ENCODE results near the gene ITPKC. TPM values are rescaled to one million over a fixed set of nuclear protein-coding genes. Genes with fewer than 3 reads are reported as not detected.

The ITPKC gene
- total RNA-seq, 1 experiment from 2014 or later: 5.1 TPM

DNA sequence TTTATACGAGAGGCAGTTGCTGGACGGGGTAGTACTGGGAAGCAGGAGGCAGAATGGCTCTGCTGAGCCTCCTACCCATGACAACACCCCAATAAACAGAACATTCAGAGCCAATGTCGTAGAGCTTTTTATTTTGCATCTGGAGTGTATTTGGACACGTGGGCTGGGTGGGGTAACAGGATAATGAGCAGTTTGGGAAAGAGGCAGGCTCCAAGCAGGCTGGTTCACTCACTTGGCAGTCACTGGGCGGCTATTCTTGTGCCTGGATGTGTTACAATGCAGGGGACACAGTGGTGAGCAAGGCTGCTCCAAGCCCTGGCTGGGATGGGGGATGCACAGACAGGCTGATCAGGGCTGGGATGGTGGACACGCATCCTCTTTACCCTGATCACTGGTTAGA lies 23.8 kb downstream of the ITPKC start:
- DNase-seq (ENCODE audit: low spot score): no peak

DNA sequence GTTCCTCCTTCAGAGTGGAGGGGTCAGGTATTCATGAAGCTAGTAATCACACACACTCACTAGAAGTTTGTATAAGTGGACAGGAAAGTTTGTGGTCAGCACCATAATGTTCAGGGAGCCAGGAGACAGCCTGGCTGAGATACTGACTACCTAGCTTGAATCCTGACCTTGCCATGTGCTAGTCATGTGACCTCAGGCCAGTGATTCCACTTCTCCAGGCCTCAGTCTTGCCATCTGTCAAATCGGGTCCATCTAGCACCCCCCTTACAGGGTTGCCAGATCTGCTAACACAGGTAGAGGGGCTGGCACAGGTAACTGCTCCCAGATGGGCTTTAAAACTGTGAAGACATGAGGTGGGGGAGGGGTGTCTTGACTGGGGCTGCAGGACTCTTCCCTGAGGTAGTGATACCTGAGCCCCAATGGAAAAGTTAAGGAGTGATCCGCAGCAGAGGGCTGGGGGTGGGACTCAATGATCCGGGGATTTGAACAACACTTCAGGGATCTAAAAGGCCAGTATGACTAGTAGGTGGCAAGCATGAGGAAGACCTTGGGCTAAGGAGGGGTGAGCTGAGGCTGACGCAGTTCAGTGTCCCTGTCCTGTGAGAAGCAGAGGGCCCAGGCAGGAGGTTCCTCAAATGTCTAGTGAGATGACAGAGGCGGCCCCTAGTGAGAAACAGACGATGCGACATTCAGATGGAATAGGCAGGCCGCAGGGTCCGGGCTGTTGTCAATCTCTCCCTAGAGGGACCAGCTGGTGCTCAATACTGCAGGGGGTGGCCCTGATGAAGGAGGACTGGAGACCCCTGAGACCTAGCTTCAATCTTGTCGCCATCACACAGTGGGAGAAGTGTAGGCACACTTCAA lies 24.8 kb downstream of the ITPKC start:
- DNase-seq (ENCODE audit: low spot score): no peak

DNA sequence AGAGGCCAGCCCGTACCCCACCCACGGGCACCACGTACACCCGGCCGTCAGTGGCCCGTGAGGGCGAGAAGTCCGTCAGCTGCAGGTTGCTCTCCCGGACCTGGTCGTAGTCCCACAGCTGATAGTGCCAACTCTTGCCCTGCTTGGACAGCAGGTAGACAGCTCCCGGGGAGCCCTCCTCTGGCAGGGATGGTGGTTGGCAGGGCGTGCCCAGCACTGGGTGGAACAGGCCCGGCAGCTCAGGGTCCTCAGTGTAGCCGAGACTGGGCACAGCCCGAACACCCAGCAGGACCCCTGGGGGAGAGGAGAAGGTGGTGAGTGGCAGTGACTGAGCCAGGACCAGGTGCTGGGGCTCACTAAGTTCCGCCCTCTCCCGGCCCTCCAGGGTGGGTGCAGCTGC lies 25.6 kb downstream of the ITPKC start:
- no peak for DNase-seq (ENCODE audit: low spot score)

DNA sequence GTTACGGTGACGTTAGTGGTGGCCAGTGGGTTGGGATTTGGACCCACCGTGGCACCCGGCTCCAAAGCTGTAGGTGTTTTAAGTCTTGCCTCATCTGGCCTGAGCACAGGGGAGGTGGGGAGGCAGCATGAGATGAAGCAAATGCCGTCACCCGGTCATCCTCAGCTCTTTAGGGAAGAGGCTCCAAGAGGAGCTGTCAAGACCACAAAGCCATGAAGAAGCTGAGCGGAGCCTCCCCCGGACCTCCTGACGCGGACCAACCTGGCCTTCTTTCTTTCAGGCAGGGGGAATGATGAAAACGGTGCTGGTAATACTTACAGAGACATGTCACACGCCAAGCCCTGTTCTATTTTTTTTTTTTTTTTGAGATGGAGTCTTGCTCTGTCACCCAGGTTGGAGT lies 26.0 kb downstream of the ITPKC start:
- DNase-seq (ENCODE audit: low spot score): no peak

DNA sequence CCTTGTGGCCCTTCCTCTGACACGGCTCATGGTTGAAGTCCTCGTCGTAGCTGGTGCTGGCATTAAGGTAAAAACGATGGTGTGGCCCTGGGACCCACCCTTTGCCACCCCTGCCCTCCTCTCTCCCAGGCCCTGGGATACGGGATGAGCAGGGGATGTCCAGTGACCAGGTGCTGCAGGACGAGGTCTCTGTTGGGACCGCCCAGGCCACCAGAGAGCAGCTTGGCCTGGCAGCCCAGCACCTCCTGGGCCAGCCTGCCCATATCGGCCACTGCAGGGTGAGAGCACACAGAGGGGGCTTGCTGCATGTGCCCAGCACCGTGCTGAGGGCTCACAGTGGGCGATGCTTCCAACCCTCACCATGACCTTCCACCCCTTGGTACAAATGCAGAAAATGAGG lies 27.0 kb downstream of the ITPKC start:
- no peak for DNase-seq (ENCODE audit: low spot score)

DNA sequence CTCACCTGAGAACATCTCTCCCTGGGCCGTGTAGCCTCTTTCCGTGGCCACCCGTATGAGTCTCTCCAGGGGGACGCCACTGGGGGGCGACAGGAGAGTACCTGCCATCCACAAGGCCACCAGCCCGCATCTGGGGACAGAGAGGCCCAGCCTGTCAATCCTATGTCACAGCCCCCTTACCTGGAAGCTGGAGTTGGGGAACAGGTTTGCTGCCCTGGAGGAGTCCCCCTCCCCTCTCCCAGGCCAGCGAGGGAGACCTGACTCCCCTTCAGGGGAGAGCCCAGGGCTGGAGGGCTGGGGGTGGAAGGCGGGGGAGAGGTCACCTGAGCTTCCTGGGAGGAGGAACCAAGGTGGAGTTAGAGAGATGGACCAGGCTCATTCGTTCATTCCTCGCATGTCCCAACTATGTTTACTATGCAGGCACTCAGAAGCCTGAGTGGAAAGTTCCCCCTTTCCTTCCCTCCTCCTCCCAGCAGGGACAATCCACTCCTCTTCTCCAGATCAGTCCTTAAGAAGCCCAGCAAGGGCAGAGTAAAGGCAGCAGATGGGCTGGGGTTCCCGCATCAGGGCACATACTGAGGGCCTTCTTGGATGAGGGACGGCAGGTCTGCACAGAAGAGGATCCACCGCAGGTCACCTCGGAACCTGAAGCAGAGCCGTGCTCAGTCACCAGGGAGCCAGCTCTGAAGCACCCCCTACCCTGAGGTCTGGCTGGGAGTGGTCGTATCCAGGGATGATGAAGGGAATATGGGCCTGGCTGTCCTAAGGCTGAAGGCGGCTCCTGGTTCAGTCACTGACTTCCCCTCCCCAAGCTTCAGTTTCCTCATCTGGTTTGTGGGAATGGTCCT lies 27.9 kb downstream of the ITPKC start:
- no peak for DNase-seq (ENCODE audit: low spot score)

DNA sequence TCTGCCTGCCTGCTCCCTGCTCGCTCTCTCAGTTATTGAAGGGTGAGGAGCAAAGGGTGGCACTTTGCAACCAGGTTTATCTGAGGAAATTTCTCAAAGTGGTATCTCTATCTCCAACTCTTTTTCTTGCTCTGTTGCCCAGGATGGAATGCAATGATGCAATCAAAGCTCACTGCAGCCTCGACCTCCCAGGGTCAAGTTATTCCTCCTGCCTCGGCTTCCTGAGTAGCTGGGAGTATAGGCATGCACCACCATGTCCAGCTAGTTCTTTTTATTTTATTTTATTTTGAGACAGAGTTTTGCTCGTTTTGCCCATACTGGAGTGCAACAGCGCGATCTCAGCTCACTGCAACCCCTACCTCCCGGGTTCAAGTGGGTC lies 28.5 kb downstream of the ITPKC start:
- DNase-seq (ENCODE audit: low spot score): no peak

DNA sequence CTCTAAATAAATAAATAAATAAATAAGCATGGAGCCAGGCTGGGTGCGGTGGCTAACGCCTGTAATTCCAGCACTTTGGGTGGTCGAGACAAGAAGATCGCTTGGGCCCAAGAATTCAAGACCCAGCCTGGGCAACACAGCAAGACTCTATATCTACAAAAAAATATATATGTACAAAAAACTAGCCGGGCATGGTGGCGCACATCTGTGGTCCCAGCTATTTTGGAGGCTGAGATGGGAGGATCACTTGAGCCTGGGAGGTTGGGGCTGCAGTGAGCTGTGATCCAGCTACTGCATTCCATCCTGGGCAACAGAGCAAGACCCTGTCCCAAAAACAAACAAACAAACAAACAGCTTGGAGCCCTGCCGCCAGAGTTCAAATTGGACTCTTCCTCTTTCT lies 30.6 kb downstream of the ITPKC start:
- no peak for DNase-seq (ENCODE audit: low spot score)

DNA sequence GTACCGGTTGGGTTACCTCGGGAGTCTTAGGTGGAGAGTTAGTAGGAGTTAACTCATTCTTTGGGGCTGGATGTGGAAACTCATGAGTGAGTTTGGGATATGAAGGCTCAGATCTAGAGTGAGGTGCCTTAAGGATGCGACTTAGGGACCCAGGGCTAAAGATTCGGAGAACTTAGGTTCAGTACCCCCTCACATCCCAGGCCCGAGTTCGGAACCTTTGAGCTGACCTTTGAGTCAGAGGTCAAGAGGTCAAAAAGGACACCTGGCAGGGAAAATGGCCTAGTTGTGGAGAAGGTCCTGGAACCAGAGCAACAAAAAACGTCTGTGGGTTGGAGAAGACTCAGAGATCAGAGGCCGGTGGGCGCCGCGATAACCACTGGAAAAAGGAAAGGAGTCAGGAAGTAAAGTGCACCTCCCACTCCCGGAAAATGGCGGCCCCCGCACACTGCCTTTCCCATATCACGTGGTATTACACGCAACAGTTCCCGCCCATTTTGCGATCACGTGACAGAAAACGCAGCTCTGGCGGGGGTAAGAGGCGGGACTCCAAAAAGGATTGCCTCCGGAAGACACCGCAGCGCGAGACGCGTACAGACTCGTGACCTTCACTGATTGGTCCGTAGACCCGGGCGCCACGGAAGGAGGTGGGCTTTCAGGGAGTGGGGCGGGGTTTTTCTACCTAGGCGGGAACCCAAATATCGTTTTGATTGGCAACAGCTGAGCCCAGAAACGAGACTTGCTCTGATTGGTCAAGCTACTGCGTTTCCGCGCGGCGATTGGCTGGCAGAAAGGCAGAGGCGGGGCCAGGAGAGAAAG lies 33.4 kb downstream of the ITPKC start, which contains the start of gene ACTMAP:
Gene ACTMAP (minus strand): TSS at position 420 of the 816 bp plus-strand sequence. CDS start 674 bp downstream, outside the sequence.
- peak; percentile 99 for DNase-seq (ENCODE audit: low spot score)

DNA sequence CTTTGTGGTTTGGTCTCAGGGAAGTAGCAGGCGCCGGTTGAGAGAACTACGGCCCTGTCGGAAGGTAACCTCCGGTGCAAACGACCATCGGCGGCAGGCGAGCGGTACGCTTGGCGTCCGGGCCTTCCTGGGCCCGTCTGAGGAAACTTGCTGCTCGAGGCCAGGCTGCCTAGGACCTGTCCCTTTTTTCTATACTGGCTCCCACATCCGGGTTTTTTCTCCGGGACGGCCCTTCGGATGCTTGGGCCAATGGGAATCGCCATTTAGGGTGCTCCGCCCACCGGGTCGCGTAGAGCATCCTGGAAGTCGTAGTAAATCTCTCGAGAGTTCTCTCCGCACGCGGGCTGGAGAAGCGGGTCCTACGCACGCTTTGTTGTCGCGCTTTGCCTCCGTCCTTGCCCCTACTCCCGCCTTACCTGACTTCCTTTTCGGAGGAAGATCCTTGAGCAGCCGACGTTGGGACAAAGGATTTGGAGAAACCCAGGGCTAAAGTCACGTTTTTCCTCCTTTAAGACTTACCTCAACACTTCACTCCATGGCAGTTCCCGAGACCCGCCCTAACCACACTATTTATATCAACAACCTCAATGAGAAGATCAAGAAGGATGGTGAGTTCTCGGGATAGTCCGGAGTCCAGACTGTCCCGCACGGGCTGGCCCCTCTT lies 34.1 kb downstream of the ITPKC start, which contains the start of gene SNRPA:
Gene SNRPA (plus strand): TSS at position 330 of the 664 bp plus-strand sequence. CDS start 206 bp downstream, at position 536.
- peak; percentile 97 for DNase-seq (ENCODE audit: low spot score)

DNA sequence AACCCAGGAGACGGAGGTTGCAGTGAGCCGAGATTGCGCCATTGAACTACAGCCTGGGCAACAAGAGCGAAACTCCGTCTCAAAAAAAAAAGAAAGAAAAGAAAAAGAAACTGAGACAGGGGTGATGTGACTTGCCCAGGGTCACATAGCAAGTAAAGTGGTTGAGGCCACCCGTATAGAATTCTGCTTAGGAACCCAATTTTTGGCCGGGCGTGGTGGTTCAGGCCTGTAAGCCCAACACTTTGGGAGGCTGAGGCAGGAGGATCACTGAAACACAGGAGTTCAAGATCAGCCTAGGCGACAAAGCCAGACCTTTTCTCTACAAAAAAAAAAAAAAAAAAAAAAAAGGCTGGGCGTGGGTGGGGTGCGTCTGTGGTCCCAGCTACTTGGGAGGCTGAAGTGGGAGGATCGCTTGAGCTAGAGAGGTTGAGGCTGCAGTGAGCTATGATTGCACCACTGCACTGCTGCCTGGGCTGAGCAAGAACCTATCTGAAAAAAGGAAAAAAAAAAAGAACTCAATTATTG lies 35.4 kb downstream of the ITPKC start:
- no peak for DNase-seq (ENCODE audit: low spot score)

DNA sequence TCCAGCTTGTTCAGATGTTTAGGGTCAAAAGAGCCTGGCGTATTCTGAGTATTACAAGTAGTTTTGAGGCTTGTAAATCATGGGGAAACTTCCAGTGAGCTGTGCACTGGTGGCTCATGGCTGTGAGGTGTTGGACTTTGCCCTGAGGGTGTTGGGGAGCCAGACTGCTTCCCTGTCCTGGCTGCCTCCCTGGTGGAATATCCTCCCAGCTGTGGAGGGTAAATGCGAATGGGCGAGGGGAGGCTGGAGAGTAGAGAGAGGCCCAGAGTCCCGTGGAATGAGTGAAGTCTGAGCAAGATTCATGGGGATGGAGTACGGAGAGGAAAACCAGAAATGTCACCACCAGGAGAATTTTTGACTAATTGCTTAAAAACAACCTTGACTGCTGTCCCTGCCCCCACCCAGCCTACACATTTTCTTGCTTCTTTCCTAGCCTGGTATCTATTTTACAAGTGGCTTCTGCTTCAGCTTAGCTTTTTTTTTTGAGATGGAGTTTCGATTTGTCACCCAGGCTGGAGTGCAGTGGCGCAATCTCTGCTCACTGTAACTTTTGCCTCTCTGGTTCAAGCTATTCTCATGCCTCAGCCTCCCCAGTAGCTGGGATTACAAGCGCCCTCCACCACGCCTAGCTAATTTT lies 37.8 kb downstream of the ITPKC start:
- DNase-seq (ENCODE audit: low spot score): no peak

DNA sequence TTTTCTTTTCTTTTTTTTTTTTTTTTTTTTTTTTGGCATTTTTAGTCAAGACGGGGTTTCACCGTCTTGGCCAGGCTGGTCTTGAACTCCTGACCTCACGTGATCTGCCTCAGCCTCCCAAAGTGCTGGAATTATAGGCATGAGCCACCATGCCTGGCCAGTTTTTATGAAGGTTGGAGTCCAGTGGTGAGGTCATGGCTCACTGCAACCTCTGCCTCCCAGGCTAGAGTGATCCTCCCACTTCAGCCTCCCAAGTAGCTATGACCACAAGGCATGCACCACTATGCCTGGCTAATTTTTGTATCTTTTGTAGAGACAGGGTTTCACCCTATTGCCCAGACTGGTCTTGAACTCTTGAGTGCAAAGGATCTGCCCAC lies 38.3 kb downstream of the ITPKC start:
- no peak for DNase-seq (ENCODE audit: low spot score)

DNA sequence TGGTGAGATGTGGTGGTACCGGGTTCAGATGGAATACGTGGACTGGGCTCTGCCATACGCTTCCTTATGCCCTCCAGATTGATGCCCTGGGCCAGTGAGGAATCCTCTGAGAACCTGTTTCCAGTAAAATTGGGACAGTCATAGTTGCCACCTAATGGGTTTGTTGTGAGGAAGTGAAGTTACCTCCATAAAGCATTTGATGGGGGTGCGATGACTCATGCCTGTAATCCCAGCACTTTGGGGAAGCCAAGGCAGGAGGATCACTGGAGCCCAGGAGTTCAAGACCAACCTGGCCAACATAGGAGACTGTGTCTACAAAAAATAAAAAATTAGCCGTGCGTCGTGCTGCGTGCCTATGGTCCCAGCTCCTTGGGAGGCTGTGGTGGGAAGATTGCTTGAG lies 38.9 kb downstream of the ITPKC start:
- DNase-seq (ENCODE audit: low spot score): no peak

DNA sequence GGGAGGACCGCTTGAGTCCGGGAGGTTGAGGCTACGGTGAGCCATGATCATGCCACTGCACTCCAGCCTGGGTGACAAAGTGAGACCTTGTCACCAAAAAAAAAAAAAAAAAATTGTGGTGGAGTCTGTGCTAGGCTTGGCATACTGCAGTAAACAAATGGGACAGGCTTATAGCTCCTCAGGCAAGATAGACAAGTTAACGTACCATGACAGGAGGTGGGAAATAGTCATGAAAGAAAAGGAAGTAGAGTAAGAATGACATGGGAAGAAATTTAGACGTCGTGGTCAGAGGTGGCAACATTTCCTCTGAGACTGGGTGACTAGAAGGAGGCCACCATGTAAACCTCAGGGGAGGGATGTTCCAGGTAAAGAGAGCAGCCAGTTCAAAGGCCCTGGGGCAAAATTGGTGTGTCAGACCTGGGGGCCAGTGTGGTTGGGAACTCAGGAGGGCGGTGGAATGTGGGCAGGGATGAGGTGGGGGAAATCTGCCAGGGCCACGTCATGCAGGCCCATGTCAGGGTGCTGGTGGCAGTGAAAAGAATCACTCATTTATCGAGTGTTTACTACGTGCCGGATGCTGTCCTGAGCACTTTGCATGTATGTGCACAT lies 39.7 kb downstream of the ITPKC start:
- DNase-seq (ENCODE audit: low spot score): no peak

DNA sequence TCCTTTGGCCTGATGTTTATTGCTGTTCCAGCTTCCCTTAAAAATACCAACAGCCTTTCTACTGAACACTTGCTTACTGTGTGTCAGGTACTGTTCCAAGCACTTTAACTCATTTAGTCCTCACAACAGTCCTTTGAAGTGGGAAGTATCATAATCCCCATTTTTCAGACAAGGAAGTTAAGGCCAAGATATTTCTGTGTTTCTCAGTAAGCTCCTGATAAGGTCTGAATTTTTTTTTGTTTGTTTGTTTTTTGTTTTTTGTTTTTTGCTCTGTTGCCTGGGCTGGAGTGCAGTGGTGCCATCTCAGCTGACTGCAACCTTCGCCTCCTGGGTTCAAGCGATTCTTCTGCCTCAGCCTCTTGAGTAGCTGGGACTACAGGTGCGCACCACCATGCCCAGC lies 41.6 kb downstream of the ITPKC start:
- DNase-seq (ENCODE audit: low spot score): no peak

DNA sequence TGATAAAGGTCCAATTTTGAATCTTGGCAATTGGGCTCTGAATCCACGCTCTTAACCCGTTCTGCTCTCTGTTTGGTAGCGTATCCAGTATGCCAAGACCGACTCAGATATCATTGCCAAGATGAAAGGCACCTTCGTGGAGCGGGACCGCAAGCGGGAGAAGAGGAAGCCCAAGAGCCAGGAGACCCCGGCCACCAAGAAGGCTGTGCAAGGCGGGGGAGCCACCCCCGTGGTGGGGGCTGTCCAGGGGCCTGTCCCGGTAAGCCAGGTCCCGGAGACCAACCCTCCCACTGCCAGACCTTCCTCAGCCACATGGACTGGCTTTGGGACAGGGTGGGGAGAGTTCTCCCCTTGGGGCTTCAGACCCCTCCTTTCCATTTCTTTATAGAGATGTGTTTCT lies 42.4 kb downstream of the ITPKC start:
- no peak for DNase-seq (ENCODE audit: low spot score)

DNA sequence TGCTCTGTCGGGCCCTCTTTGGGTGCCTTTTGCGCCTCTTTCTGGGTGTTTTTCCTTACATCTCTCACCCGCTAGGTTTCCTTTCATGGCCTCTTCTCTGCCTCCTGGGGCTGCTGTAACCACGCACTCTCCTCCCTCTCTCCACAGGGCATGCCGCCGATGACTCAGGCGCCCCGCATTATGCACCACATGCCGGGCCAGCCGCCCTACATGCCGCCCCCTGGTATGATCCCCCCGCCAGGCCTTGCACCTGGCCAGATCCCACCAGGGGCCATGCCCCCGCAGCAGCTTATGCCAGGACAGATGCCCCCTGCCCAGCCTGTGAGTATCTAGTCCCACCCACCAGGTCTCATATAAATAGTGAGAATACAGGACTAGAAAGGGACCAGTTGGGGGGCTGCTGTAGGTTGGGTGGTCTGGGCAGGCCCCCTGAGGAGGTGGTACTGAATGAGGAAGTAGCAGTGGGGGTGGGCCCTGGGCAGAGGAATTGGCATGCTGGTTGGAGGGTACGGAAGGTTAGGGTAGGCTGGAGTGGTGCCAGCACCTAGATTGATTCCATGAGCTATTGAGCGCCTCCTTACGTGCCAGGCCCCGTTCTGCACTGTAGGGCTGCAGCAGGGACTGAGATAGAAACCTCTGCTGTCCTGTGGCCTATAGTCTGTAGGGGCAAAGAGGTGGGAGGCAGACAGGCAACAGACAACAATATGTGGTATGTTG lies 46.0 kb downstream of the ITPKC start:
- DNase-seq (ENCODE audit: low spot score): no peak

DNA sequence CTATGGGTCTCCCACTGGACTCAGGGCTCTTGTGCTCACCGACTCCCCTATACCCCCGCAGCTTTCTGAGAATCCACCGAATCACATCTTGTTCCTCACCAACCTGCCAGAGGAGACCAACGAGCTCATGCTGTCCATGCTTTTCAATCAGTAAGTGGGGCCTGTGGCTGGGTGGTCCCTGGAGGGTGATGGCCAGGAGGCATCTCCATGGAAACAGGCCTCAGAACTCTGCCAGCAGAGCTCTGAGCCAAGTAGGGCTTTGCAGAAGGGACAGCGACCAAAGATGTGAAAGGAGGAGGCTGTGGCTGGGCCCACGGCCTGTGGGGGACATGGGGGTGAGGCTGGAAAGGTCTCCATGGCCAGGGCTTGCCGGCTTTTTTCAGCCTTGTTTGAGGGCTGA lies 46.6 kb downstream of the ITPKC start:
- DNase-seq (ENCODE audit: low spot score): no peak

DNA sequence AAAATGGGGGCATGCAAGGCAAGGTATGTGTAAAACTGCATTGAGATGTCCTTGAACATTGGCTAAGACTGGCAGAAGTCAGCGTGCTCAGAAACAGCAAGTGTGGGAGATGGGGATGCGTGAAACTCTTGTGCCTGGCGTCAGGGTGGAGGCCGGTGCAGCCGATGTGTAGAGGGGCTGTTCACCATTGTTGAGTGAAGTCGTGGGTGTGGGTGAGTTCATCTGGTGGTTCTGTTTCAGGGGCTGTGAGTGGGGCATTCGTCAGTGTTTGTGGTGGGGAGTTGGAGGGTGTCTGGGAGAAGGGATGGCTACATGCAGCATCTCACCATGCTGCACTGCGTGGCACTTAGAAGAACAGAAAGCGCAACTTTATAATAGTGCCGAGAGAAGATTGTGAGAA lies 47.1 kb downstream of the ITPKC start:
- DNase-seq (ENCODE audit: low spot score): no peak
